Stimulated activated naive CD8-positive, alpha-beta T cell treated with anti-CD3 and anti-CD28 coated beads, Interleukin-15, Interleukin-2, amounts not matched to agents 100 ng/mL and 50 ng/mL, for 24 hours (primary cell): ENCODE results near the gene GAR1.
"Not testable (repeated sequence)": the region's sequence is repeated elsewhere in the genome, so short reads cannot be mapped to it uniquely, and the experiment has no call there.

Experiments used
- H3K27ac Mint-ChIP-seq: one replicate; pipeline ENCODE4 v1.8.0; 2021; ENCODE audit warnings: mild to moderate bottlenecking, mixed read lengths
- H3K27me3 Mint-ChIP-seq: one replicate; pipeline ENCODE4 v1.8.0; 2021; ENCODE audit warnings: mixed read lengths
- H3K36me3 Mint-ChIP-seq: one replicate; pipeline ENCODE4 v1.8.0; 2021; ENCODE audit warnings: low read depth, mixed read lengths
- H3K4me1 Mint-ChIP-seq: one replicate; pipeline ENCODE4 v1.8.0; 2021; ENCODE audit warnings: low read depth, mixed read lengths
- H3K4me3 Mint-ChIP-seq: one replicate; pipeline ENCODE4 v1.8.0; 2021; ENCODE audit warnings: mild to moderate bottlenecking, mixed read lengths
- H3K9me3 Mint-ChIP-seq: one replicate; pipeline ENCODE4 v1.8.0; 2021; ENCODE audit warnings: mixed read lengths

The GAR1 gene

DNA sequence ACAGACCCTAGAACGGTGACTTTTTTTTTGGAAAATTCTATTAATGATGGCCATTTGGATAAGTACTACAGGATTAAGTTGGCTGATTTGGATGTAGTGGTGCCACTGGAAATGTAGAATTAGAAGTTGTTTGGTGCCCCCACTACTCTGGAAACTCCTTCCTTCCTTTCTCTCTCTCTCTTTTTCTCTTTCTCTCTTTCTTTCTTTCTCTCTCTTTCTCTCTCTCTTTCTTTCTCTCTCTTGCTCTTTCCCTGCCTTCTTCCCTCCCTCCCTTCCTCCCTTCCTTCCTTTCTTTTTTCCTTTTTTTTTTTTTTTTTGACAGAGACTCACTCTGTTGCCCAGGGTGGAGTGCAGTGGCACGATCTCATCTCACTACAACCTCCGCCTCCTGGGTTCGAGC lies 2.7 kb downstream of the GAR1 start:
- no peaks in the 10 kb centered on the region for H3K27me3 Mint-ChIP-seq
- H3K36me3 Mint-ChIP-seq, result peaks cover 71% of the 10 kb centered on the region
- no peaks in the 10 kb centered on the region for H3K9me3 Mint-ChIP-seq
- peak overlapping the region; percentile 50 for H3K27ac Mint-ChIP-seq
- H3K4me1 Mint-ChIP-seq, result peaks cover 67% of the 10 kb centered on the region
- H3K4me3 Mint-ChIP-seq, result peak overlapping the region; percentile 32

- no peaks in the 10 kb centered on the region for H3K9me3 Mint-ChIP-seq
- H3K4me3 Mint-ChIP-seq, result peak overlapping the region; percentile 21
- H3K36me3 Mint-ChIP-seq, result peaks cover 83% of the 10 kb centered on the region
- H3K27me3 Mint-ChIP-seq, result no peaks in the 10 kb centered on the region
- H3K27ac Mint-ChIP-seq, result peak overlapping the region; percentile 87
- peaks cover 61% of the 10 kb centered on the region for H3K4me1 Mint-ChIP-seq
Measured at GRCh38 chr4:109820563-109820962, 5.0 kb downstream of the GAR1 start.

DNA sequence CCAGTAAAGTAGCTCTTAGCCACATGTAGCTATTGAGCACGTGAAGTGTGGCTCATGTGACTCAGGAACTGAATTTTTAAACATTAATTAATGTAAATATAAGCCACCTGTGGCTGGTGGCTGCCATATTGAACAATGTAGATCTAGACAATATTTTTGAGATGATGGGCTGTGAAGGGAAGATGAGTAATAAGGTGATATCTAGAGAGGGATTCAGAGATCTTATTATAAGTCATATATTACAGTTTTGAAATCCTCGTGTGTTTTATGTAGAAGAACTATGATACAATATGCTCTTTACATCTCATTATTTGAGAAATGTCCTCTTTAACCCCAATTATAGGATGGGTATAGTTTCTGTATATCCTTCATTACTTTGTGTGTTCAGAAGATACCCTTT lies 5.6 kb downstream of the GAR1 start:
- Mint-ChIP-seq H3K4me3 (peak overlapping the region; percentile 21), H3K9me3 (no peaks in the 10 kb centered on the region), H3K27ac (peak overlapping the region; percentile 87), H3K36me3 (peaks cover 78% of the 10 kb centered on the region), H3K4me1 (peaks cover 56% of the 10 kb centered on the region), H3K27me3 (no peaks in the 10 kb centered on the region)

DNA sequence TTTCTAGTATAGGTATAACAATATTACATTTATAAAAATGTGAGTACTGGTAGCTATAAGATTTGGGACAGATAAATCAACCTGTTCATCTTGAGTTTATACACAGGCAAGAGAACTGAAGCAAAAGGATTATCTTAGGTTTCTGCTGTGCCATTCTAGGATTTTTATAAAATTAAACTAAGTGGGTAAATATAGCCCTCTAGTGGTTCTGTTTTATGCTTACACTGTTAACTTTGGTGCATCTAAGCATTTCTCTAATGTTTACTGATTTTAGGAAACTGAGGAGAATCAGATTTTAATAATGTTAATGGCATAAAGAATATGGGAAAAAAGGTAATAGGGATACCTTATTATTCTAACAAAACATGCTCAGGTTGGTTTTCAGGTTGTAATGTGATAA lies 11.2 kb downstream of the GAR1 start:
- no peak overlapping the region for H3K4me3 Mint-ChIP-seq
- H3K27ac Mint-ChIP-seq, result no peak overlapping the region
- H3K36me3 Mint-ChIP-seq, result peaks cover 37% of the 10 kb centered on the region
- H3K4me1 Mint-ChIP-seq, result peaks cover 4% of the 10 kb centered on the region
- H3K27me3 Mint-ChIP-seq, result no peaks in the 10 kb centered on the region
- no peaks in the 10 kb centered on the region for H3K9me3 Mint-ChIP-seq

DNA sequence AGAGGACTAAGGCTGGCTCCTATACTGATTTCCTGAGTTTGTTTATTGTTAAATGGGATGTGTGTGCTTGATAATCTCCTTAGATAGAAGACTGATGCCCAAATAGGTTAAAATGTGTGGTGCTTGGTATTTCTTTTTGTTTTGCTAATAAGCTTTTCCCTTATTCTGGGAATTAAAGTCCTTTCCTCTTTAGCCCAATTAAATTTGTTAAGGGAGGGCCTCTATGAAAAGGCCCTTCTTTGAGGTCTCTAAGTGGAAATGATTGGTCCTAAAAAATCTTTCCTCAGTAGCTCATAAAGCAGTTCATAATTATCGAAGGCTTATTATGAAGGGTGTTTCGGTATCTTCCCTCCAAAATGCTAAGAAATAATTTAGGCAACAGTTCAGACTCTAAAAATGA lies 12.1 kb downstream of the GAR1 start, which contains the start of gene RRH:
Gene RRH, plus strand, starts transcription at position 301 of the 400 bp plus-strand sequence. Its CDS starts 56 bp downstream, at position 357.
- Mint-ChIP-seq H3K36me3 (peaks cover 32% of the 10 kb centered on the region), H3K4me3 (no peak within 1 kb of the TSS), H3K27me3 (no peaks in the 10 kb centered on the region), H3K27ac (no peak within 1 kb of the TSS), H3K4me1 (peaks cover 3% of the 10 kb centered on the region), H3K9me3 (no peaks in the 10 kb centered on the region)

- Mint-ChIP-seq H3K27me3 (no peaks in the 10 kb centered on the region), H3K9me3 (no peaks in the 10 kb centered on the region), H3K4me1 (no peaks in the 10 kb centered on the region), H3K27ac (no peak overlapping the region), H3K4me3 (no peak overlapping the region), H3K36me3 (peaks cover 14% of the 10 kb centered on the region)
Measured at GRCh38 chr4:109833756-109834155, 18.2 kb downstream of the GAR1 start.

DNA sequence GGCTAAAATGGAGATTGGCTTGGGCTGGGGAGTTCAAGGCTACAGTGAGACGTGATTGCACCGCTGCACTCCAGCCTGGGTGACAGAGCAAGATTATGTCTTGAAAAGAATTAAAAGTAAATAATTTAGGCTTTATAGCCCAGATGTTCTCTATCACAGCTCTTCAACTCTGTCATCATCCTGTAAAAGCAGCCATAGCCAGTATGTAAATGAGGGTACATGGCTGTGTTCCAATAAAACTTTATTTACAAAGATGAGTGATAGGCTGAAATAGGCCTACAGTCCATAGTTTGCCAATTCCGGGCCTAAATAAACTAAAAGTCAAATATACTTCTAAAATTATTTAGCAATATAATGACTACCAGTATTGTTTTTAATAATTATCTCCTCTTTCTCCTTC lies 21.4 kb downstream of the GAR1 start:
- peaks cover 14% of the 10 kb centered on the region for H3K36me3 Mint-ChIP-seq
- H3K4me1 Mint-ChIP-seq, result no peaks in the 10 kb centered on the region
- H3K9me3 Mint-ChIP-seq, result no peaks in the 10 kb centered on the region
- no peaks in the 10 kb centered on the region for H3K27me3 Mint-ChIP-seq
- no peak overlapping the region for H3K27ac Mint-ChIP-seq
- H3K4me3 Mint-ChIP-seq, result no peak overlapping the region

- H3K4me1 Mint-ChIP-seq, result no peaks in the 10 kb centered on the region
- H3K27ac Mint-ChIP-seq, result no peak overlapping the region
- no peak overlapping the region for H3K4me3 Mint-ChIP-seq
- no peaks in the 10 kb centered on the region for H3K9me3 Mint-ChIP-seq
- no peaks in the 10 kb centered on the region for H3K27me3 Mint-ChIP-seq
- no peaks in the 10 kb centered on the region for H3K36me3 Mint-ChIP-seq
Measured at GRCh38 chr4:109846395-109847098, 31.0 kb downstream of the GAR1 start.

DNA sequence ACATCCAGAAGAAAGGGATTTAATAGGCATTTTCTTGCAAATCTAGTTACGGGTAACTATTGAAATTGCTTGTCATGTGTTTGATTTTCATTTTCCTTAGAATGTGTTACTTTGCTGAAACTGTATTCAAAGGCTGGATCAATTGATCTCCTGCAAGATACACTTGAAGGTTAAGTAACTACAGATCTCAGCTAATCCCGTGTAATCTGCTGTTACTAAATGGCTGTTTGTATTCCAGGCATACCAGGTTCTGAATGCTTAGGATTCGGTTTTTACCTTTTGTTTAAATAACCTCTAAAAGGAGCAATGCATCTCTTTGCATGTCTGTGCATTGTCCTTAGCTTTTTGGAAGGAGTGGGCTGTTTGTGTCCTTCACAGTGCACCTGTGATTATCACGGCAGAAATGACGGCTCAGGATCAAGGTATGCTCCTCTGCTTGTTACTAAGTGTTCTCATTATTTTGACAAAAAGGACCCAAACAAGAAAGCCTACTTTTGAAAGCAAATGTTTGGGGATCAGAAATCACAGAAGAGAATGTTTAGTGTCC lies 32.4 kb downstream of the GAR1 start, which contains the start of gene LRIT3:
Gene LRIT3, plus strand, starts transcription at position 212 of the 547 bp plus-strand sequence. Its CDS starts 95 bp downstream, at position 307.
- no peak within 1 kb of the TSS for H3K4me3 Mint-ChIP-seq
- H3K36me3 Mint-ChIP-seq, result peaks cover under 1% of the 10 kb centered on the region

DNA sequence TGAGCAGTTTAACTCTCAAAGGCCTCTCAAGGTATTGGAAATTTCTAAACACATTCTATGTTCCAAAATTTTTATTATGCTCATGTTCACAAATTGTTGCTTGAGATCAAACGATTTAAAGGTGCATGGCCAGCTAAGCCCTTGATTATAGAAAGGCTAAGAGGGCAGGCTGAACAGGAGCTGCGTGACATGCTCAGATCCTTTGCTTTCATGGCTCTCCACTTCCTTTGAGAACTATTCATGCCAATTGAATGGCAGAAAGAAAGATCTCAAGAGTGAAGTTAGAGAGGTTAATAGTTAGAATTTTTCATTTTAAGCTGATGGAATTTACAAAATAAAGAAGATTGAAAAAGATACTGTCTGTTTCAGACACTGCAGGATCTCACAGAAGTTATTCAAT lies 32.9 kb downstream of the GAR1 start:
- H3K4me1 Mint-ChIP-seq, result no peaks in the 10 kb centered on the region
- no peaks in the 10 kb centered on the region for H3K9me3 Mint-ChIP-seq
- H3K36me3 Mint-ChIP-seq, result peaks cover 6% of the 10 kb centered on the region
- no peak overlapping the region for H3K27ac Mint-ChIP-seq
- no peaks in the 10 kb centered on the region for H3K27me3 Mint-ChIP-seq
- H3K4me3 Mint-ChIP-seq, result no peak overlapping the region

More for the DNA sequence above, 32.4 kb downstream of the GAR1 start, which contains the start of gene LRIT3:
- Mint-ChIP-seq H3K27me3 (no peaks in the 10 kb centered on the region), H3K9me3 (no peaks in the 10 kb centered on the region), H3K27ac (no peak within 1 kb of the TSS), H3K4me1 (no peaks in the 10 kb centered on the region)

- H3K27me3 Mint-ChIP-seq, result no peaks in the 10 kb centered on the region
- H3K27ac Mint-ChIP-seq, result no peak overlapping the region
- H3K36me3 Mint-ChIP-seq, result peaks cover 8% of the 10 kb centered on the region
- H3K4me1 Mint-ChIP-seq, result no peaks in the 10 kb centered on the region
- H3K4me3 Mint-ChIP-seq, result no peak overlapping the region
- no peaks in the 10 kb centered on the region for H3K9me3 Mint-ChIP-seq
Measured at GRCh38 chr4:109850601-109851000, 35.0 kb downstream of the GAR1 start.

DNA sequence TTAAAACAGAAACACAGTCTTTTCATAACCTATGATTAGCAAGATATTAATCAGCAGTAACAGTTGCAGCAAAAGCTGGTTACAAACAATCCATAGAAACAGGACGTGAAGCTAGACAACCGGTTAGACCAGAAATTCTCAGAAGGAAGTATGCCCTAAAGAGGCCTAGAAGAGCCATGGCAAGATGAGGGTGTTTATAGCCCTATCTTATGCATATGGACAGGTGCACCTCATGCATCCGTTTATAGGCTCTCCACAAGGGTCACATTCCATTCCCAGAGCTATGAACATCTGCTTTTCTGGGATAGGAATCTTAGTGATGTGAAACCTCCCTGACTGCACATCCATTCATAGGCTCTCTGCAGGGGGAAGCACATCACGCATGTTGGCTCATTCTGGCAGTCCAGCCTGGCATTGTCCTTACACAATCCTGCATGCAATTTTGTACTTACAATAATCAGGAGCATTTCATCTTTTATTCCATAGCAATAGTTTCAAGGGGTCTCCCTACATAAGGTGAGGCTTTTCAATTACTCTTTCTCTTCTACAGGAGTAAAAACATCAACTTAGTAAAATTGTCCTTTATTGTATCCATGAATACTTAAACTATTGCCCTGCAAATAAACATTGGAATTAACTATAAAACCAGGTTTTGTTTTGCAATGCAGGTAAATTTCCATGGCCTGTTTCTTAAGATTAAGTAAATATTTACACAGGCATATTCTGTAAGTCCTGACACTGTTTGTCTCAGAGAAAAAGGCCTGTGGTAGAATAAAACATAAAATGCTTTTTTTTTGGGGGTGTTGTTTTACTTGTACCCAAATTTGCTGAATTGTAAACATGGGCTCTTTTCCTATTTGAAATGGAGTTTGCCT lies 44.1 kb downstream of the GAR1 start:
- not testable (repeated sequence) for H3K4me3 Mint-ChIP-seq, H3K27ac Mint-ChIP-seq, H3K4me1 Mint-ChIP-seq, H3K27me3 Mint-ChIP-seq
- Mint-ChIP-seq H3K9me3 (peaks cover 16% of the 10 kb centered on the region), H3K36me3 (peaks cover 21% of the 10 kb centered on the region)

GRCh38 chr4:109861271-109861670 lies 45.7 kb downstream of the GAR1 start:
- Mint-ChIP-seq H3K36me3 (peaks cover 12% of the 10 kb centered on the region), H3K27ac (no peak overlapping the region), H3K4me3 (no peak overlapping the region), H3K27me3 (no peaks in the 10 kb centered on the region), H3K9me3 (peaks cover 16% of the 10 kb centered on the region), H3K4me1 (no peaks in the 10 kb centered on the region)

GRCh38 chr4:109861916-109862511 lies 46.5 kb downstream of the GAR1 start:
- no peaks in the 10 kb centered on the region for H3K27me3 Mint-ChIP-seq
- H3K9me3 Mint-ChIP-seq, result peaks cover 16% of the 10 kb centered on the region
- no peak overlapping the region for H3K4me3 Mint-ChIP-seq
- peaks cover 9% of the 10 kb centered on the region for H3K36me3 Mint-ChIP-seq
- no peak overlapping the region for H3K27ac Mint-ChIP-seq
- no peaks in the 10 kb centered on the region for H3K4me1 Mint-ChIP-seq

DNA sequence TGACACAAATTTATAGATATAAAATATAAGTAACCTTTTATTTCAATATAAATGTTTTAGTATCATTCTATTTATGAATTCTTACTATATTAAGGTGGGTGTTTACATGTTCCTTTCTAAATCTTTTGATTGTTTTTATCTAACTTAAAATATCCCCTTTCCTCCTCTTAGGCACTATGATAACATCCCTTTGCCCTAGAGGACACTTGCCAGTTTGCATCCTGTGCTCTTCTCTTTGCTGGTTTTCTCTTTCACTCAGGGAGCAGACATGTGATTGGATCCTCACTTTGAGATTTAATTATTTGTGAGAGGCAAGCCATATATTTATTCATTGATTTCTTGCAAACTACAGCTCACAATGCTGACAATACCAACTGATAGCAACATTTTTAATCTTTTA lies 48.6 kb downstream of the GAR1 start:
- Mint-ChIP-seq H3K4me1 (no peaks in the 10 kb centered on the region), H3K27me3 (no peaks in the 10 kb centered on the region), H3K4me3 (no peak overlapping the region), H3K9me3 (peaks cover 3% of the 10 kb centered on the region), H3K27ac (no peak overlapping the region), H3K36me3 (peaks cover 4% of the 10 kb centered on the region)
